ENCODE results near the gene LYZL4. TPM values are rescaled to one million over a fixed set of nuclear protein-coding genes. Genes with fewer than 3 reads are reported as not detected.

LYZL4 gene
- total RNA-seq, 1 experiment from 2014 or later: not detected

- no peaks in the 10 kb centered on the region for H3K9me2 ChIP-seq (ENCODE audit: insufficient read depth)
- RAD21 ChIA-PET (ENCODE audit: low non-redundant PET in 1 of 2, low total read pairs in 2 of 2, uncharacterized antibody in 2 of 2, unreplicated experiment in 2 of 2): no interaction called here
- no peak overlapping the region for H2AFZ ChIP-seq (ENCODE audit: low read depth, low read length, poor library complexity, severe bottlenecking)
- ATAC-seq: no peak
- CTCF ChIA-PET: no interaction called here
- no peak overlapping the region for H3K27ac ChIP-seq (ENCODE audit: low read depth, low read length)
- no peak for DNase-seq (ENCODE audit: low read depth, low spot score)
- no peak overlapping the region for H3K9ac ChIP-seq (ENCODE audit: low read length)
- intact Hi-C loops (cut with micrococcal nuclease): no loop called here
- no peak overlapping the region for H3K4me2 ChIP-seq (ENCODE audit: low read length)
- no TSS peak for BruUV-seq (replicated peaks)
- peaks cover 4 to 12% of the 10 kb centered on the region in 2 experiments for H3K4me1 ChIP-seq (ENCODE audit: control insufficient read depth in 1 of 2, insufficient read depth in 2 of 2, low read length in 2 of 2)
- H3K79me2 ChIP-seq (ENCODE audit: insufficient read depth, low read length): no peaks in the 10 kb centered on the region
- peaks cover 5% of the 10 kb centered on the region; the same call in 1 of the 2 replicates for H3K27me3 ChIP-seq (ENCODE audit: insufficient read depth, low read length)
- no peaks in the 10 kb centered on the region for H4K20me1 ChIP-seq (ENCODE audit: insufficient read depth)
- H3K36me3 ChIP-seq (ENCODE audit: control insufficient read depth in 1 of 2, insufficient read depth in 2 of 2, low read length in 2 of 2): no peaks in the 10 kb centered on the region
- POLR2A ChIA-PET: no interaction called here
- H3K9me3 ChIP-seq (ENCODE audit: control insufficient read depth in 1 of 2, insufficient read depth in 1 of 2, low read depth in 1 of 2, low read length in 2 of 2): no peaks in the 10 kb centered on the region
- no peak overlapping the region for H3K4me3 ChIP-seq (replicated peaks in 1 of 2; ENCODE audit: low read depth in 1 of 2, low read length in 2 of 2)
- TF ChIP-seq REST (IDR thresholded peaks at IDR 0.05; ENCODE audit: low read depth) (no peak), ZBTB33 (IDR thresholded peaks at IDR 0.05; ENCODE audit: extremely low read depth, insufficient replicate concordance, low read length) (no peak), ELF1 (IDR thresholded peaks at IDR 0.05; ENCODE audit: borderline replicate concordance, low read depth) (no peak), MAX (IDR thresholded peaks at IDR 0.05) (no peak), SRF (IDR thresholded peaks at IDR 0.05; ENCODE audit: low read depth) (no peak), ZFX (IDR thresholded peaks at IDR 0.05) (no peak), YY1 (IDR thresholded peaks at IDR 0.05; ENCODE audit: extremely low read depth, insufficient replicate concordance, low read depth, low read length) (no peak), TCF7L2 (IDR thresholded peaks at IDR 0.05; ENCODE audit: borderline replicate concordance, extremely low read depth, insufficient read depth, insufficient read length) (no peak)
These were observed 28.8 kb downstream of the LYZL4 start for GRCh38 chr3:42381551-42382082.
